ENCODE data around the gene UBR1.
"Not testable (repeated sequence)": the region's sequence is repeated elsewhere in the genome, so short reads cannot be mapped to it uniquely, and the experiment has no call there.

UBR1 gene

GRCh38 chr15:42893911-42894310 lies 211.9 kb downstream of the UBR1 start:
- not testable (repeated sequence) for DNase-seq
